ENCODE results near the gene ADARB1.

ADARB1 gene

GRCh38 chr21:45190013-45190412, 115.6 kb downstream of the ADARB1 start:
- H3K36me3 Mint-ChIP-seq = peaks cover 62% of the 10 kb centered on the region
- no peak overlapping the region for H3K27ac Mint-ChIP-seq
- DNase-seq (ENCODE audit: low spot score in 2 of 2) = no peak
- no peaks in the 10 kb centered on the region for H3K4me1 Mint-ChIP-seq
- H3K4me3 Mint-ChIP-seq = no peak overlapping the region
- peaks cover 23% of the 10 kb centered on the region for H3K9me3 Mint-ChIP-seq
- H3K27me3 Mint-ChIP-seq = peaks cover 2% of the 10 kb centered on the region
- no peak for ATAC-seq (ENCODE audit: low read depth)

DNA sequence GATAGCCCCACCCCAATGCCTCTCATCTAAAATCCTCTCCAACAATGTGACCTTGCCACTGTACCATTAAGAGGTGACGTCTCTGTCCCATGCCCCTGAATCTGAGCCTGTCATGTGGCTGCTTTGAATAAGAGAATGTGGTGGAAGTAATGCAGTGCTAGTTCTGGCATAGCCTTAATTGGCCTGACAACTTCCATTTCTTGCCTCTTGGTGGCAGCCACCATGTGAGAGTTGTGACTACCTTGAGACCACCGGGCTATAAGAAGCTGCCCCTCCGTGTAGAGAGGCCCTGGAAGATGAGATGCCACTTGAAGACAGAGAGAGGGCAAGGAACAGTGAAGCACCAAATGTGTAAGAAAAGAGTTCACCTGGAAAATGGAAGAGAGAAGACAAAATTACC, 118.0 kb downstream of the ADARB1 start:
- Mint-ChIP-seq H3K36me3 (peaks cover 44% of the 10 kb centered on the region), H3K4me1 (no peaks in the 10 kb centered on the region)

DNA sequence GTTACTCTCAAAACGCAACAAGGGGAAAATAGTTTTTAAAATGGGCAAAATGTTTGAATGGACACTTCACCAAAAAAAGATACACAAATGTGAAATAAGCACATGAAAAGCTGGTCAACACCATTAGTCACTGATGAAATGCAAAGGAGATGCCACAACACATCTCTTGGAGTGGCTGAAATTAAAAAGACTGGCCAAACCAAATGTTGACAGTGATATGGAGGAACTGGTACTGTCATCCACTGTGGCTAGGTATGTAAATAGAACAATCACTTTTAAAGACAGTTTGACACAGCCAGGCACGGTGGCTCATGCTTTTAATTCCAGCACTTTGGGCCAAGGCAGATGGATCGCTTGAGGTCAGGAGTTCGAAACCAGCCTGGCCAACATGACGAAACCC, 122.2 kb downstream of the ADARB1 start:
- ATAC-seq (ENCODE audit: low read depth) = no peak
- Mint-ChIP-seq H3K27ac (no peak overlapping the region), H3K9me3 (peaks cover 1% of the 10 kb centered on the region), H3K36me3 (peaks cover 20% of the 10 kb centered on the region), H3K4me1 (peaks cover 4% of the 10 kb centered on the region), H3K27me3 (peaks cover 2% of the 10 kb centered on the region), H3K4me3 (no peak overlapping the region)
- DNase-seq (ENCODE audit: low spot score in 2 of 2) = no peak

More for the DNA sequence above, 118.0 kb downstream of the ADARB1 start:
- Mint-ChIP-seq H3K4me3 (no peak overlapping the region), H3K27ac (no peak overlapping the region), H3K9me3 (peaks cover 16% of the 10 kb centered on the region), H3K27me3 (peaks cover 2% of the 10 kb centered on the region)
- ATAC-seq (ENCODE audit: low read depth) = no peak
- DNase-seq (ENCODE audit: low spot score in 2 of 2) = no peak

GRCh38 chr21:45199201-45199600, 124.8 kb downstream of the ADARB1 start:
- Mint-ChIP-seq H3K36me3 (peaks cover 13% of the 10 kb centered on the region), H3K4me3 (no peak overlapping the region), H3K4me1 (peaks cover 4% of the 10 kb centered on the region), H3K27me3 (no peaks in the 10 kb centered on the region), H3K9me3 (no peaks in the 10 kb centered on the region), H3K27ac (peak overlapping the region; percentile 60)
- DNase-seq (ENCODE audit: low spot score in 2 of 2) = no peak
- ATAC-seq (ENCODE audit: low read depth) = no peak

- Mint-ChIP-seq H3K27ac (no peak overlapping the region), H3K36me3 (peaks cover 16% of the 10 kb centered on the region), H3K4me3 (no peak overlapping the region), H3K9me3 (no peaks in the 10 kb centered on the region), H3K4me1 (peaks cover 4% of the 10 kb centered on the region), H3K27me3 (no peaks in the 10 kb centered on the region)
- DNase-seq (ENCODE audit: low spot score in 2 of 2) (no peak), ATAC-seq (ENCODE audit: low read depth) (no peak)
Measured at GRCh38 chr21:45200031-45200430, 125.7 kb downstream of the ADARB1 start.

GRCh38 chr21:45200581-45201296, 126.4 kb downstream of the ADARB1 start:
- H3K4me3 Mint-ChIP-seq = no peak overlapping the region
- DNase-seq (ENCODE audit: low spot score in 2 of 2) = no peak
- no peak overlapping the region for H3K27ac Mint-ChIP-seq
- H3K4me1 Mint-ChIP-seq = peaks cover 4% of the 10 kb centered on the region
- H3K9me3 Mint-ChIP-seq = no peaks in the 10 kb centered on the region
- ATAC-seq (ENCODE audit: low read depth) = no peak
- H3K27me3 Mint-ChIP-seq = no peaks in the 10 kb centered on the region
- peaks cover 13% of the 10 kb centered on the region for H3K36me3 Mint-ChIP-seq

DNA sequence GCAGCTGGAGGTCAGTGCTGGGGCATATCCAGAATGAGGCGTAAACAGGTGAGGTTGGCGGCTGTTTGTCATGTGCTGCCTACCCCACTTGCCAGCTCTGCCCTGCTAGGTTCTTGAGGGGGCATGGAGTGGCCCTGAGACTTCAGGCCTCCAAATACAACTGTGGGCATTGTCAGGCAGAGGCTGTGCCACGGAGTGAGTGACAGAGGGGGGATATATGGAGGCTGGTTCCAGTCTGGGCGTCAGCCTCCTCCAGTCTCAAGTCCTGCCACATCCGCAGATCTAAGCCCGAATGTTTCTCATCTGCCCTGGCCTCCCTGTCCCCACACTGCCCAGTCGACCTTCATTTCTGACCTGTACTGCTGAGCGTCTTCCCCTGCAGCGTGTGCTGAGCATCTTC, 128.0 kb downstream of the ADARB1 start:
- Mint-ChIP-seq H3K27me3 (no peaks in the 10 kb centered on the region), H3K9me3 (no peaks in the 10 kb centered on the region), H3K4me3 (no peak overlapping the region), H3K4me1 (peaks cover 4% of the 10 kb centered on the region), H3K27ac (no peak overlapping the region), H3K36me3 (peaks cover 13% of the 10 kb centered on the region)
- ATAC-seq (ENCODE audit: low read depth) = no peak
- no peak for DNase-seq (ENCODE audit: low spot score in 2 of 2)

DNA sequence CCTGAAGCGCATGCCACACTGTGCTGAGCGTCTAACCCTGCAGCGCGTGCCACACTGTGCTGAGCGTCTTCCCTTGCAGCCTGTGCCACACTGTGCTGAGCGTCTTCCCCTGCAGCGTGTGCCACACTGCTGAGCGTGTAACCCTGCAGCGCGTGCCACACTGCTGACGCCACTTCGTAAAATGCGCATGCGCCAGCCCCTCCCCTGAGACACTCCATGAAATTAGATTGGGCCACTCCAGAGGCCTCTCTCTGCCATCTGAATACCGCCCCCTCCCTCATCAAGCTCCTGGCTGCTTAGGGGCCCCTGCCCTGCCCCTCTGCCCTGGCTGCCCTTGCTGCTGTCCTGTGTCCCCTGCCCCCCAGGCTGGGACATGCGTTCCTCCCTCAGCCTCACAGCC, 128.5 kb downstream of the ADARB1 start:
- Mint-ChIP-seq H3K4me3 (no peak overlapping the region), H3K36me3 (peaks cover 10% of the 10 kb centered on the region), H3K9me3 (no peaks in the 10 kb centered on the region), H3K27me3 (no peaks in the 10 kb centered on the region), H3K4me1 (peaks cover 7% of the 10 kb centered on the region), H3K27ac (no peak overlapping the region)
- DNase-seq (ENCODE audit: low spot score in 2 of 2) = no peak
- no peak for ATAC-seq (ENCODE audit: low read depth)

DNA sequence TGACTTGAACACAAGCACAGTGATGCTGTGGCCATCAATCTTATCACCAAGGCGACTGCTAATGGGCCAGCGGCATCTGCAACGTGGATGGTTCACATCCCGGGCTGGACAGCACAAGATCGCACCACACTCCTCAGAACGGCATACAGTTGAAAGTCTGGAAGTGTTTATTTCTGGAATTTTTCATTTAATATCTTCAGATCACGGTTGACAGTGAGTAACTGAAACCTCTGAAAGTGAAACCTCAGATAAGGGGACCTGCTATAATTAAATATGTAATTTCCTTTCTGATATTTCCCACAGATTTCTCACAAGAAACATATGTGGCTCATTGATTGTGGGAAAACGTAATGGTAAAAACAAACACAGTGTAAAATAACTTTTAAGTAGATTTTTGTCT, 129.6 kb downstream of the ADARB1 start:
- Mint-ChIP-seq H3K4me3 (no peak overlapping the region), H3K36me3 (peaks cover 6% of the 10 kb centered on the region), H3K27ac (no peak overlapping the region), H3K9me3 (no peaks in the 10 kb centered on the region), H3K27me3 (no peaks in the 10 kb centered on the region), H3K4me1 (peaks cover 15% of the 10 kb centered on the region)
- no peak for ATAC-seq (ENCODE audit: low read depth)
- DNase-seq (ENCODE audit: low spot score in 2 of 2) = no peak

DNA sequence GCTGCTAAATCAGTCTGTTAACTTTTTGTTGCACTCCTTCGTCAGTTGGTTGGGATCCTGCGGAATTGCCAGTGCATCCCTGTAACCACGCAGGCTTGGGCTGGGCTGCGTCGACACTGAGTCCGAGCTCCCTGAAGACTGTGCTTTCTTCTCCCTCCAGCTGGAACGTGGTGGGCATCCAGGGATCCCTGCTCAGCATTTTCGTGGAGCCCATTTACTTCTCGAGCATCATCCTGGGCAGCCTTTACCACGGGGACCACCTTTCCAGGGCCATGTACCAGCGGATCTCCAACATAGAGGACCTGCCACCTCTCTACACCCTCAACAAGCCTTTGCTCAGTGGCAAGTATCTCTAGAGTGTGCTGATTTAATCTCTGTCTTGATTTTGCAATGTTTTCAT, 130.0 kb downstream of the ADARB1 start:
- Mint-ChIP-seq H3K4me1 (peaks cover 16% of the 10 kb centered on the region), H3K4me3 (no peak overlapping the region), H3K27ac (no peak overlapping the region), H3K36me3 (peaks cover 6% of the 10 kb centered on the region), H3K9me3 (no peaks in the 10 kb centered on the region), H3K27me3 (no peaks in the 10 kb centered on the region)
- ATAC-seq (ENCODE audit: low read depth) = no peak
- DNase-seq (ENCODE audit: low spot score in 2 of 2) = no peak

DNA sequence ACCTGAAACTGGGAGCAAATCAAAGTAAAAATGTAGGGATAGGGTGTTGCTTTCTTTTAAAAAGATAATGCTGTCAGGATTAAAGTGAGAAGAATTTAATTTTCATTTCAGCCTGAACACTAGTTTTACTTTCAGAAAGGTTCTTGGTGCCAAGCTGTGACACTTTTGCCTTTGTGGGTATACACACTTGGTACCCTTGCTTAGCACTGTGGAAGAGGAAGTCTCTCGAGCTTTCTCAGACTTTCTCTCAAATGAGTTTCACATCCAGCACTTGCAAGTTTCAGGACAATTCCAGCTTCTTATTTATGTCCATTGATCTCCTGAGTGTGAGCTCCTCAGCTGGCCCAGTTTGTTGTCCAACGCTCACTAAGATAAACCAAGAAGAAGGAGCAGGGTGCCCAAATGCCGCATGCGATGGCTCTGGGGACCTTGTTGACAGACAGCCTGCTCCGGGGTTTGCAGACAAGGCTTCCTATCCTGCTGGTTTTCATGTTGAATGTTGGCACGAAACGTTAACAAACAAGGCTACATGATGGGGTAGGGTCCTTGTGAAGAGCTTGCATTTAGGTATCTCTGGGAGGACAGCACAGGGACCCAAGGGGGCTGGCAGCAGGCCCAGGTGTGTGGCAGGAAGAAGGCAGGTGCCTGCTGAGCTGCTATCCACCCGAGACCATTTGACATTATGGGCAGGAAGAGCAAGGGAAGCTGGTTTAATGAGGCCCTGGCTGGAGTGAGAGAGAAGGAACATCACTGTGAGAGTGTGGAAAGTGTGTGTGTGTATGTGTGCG, 133.7 kb downstream of the ADARB1 start:
- DNase-seq (ENCODE audit: low spot score in 2 of 2) (no peak), ATAC-seq (ENCODE audit: low read depth) (peak; percentile 46)
- no peaks in the 10 kb centered on the region for H3K9me3 Mint-ChIP-seq
- no peak overlapping the region for H3K4me3 Mint-ChIP-seq
- no peak overlapping the region for H3K27ac Mint-ChIP-seq
- H3K27me3 Mint-ChIP-seq = no peaks in the 10 kb centered on the region
- peaks cover 6% of the 10 kb centered on the region for H3K36me3 Mint-ChIP-seq
- H3K4me1 Mint-ChIP-seq = peaks cover 26% of the 10 kb centered on the region

DNA sequence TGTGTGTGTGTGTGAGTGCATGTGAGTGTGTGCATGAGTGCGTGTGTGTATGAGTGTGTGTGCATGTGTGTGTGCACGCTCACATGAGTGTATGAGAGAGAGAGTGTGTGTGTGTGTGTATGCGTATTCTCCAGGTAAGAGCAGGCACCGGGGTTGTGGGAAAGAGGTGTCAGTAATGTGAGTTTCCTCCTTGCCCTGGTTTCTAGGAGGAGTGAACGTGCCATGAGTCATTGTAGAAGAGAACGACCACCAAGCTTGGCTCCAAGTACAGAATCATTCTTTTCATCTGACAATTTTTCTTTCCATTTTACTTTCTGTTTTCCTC, 134.2 kb downstream of the ADARB1 start:
- H3K27ac Mint-ChIP-seq = no peak overlapping the region
- peaks cover 6% of the 10 kb centered on the region for H3K36me3 Mint-ChIP-seq
- ATAC-seq (ENCODE audit: low read depth) (no peak), DNase-seq (ENCODE audit: low spot score in 2 of 2) (no peak)
- H3K27me3 Mint-ChIP-seq = no peaks in the 10 kb centered on the region
- H3K4me3 Mint-ChIP-seq = no peak overlapping the region
- no peaks in the 10 kb centered on the region for H3K9me3 Mint-ChIP-seq
- H3K4me1 Mint-ChIP-seq = peaks cover 26% of the 10 kb centered on the region

DNA sequence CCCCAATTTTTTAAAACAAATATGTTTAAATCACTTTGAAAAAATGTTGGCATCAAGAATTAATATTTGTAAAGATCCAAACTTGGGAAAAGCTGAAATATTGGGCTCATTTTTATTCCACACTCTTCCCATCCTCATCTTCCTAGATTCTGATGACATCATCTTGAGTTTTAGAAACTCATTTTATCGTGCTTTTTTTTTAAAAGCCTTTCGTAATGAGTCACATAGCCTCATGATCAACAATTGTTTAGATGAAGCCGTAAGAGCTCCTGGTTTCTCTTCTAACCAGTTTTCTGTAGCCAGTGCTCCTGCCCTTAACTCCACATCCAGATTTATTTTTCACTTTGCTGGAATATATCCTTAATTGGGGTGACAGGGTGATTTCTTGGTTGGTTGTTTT, 134.7 kb downstream of the ADARB1 start:
- Mint-ChIP-seq H3K4me1 (peaks cover 26% of the 10 kb centered on the region), H3K27ac (no peak overlapping the region)
- no peak for DNase-seq (ENCODE audit: low spot score in 2 of 2)

DNA sequence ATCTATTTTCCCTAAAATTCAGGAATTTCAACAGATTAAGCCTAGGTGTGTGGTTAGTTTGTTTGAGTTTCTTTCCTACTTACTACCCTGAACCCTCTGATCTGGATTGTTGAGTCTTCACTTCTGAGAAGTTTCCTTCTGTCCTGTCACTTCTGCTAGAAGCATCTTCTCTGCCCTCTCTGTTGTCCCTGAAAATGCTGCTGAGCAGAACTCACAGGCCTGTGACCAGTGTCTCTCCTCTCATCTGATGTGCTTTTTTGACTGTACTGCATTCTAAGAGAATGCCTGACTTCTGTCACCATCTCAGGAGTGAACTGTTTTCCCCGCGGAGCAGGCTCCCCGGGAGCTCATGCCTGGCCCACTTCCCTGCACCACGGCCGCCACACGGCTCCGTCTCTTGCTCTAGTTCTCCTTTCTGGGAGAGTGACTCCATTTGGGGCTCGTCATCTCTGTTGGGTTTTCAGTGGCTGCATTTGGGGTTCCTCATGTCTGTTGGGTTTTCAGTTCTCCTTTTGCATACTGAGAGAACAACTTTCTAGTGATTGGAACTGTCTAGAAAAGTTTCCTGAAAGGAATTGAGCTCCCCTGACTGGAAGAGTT, 135.4 kb downstream of the ADARB1 start:
- H3K36me3 Mint-ChIP-seq = peaks cover 3% of the 10 kb centered on the region
- no peaks in the 10 kb centered on the region for H3K9me3 Mint-ChIP-seq
- H3K4me1 Mint-ChIP-seq = peaks cover 26% of the 10 kb centered on the region
- peak; percentile 96 for ATAC-seq (ENCODE audit: low read depth)
- no peaks in the 10 kb centered on the region for H3K27me3 Mint-ChIP-seq
- H3K4me3 Mint-ChIP-seq = peak overlapping the region; percentile 33
- H3K27ac Mint-ChIP-seq = peak overlapping the region; percentile 13
- peak; percentile 35 to 39 for DNase-seq (ENCODE audit: low spot score in 2 of 2)

More for the DNA sequence above, 134.7 kb downstream of the ADARB1 start:
- peaks cover 6% of the 10 kb centered on the region for H3K36me3 Mint-ChIP-seq
- ATAC-seq (ENCODE audit: low read depth) = no peak
- H3K27me3 Mint-ChIP-seq = no peaks in the 10 kb centered on the region
- H3K9me3 Mint-ChIP-seq = no peaks in the 10 kb centered on the region
- no peak overlapping the region for H3K4me3 Mint-ChIP-seq
